ENCODE results near the gene TSACC. TPM values are rescaled to one million over a fixed set of nuclear protein-coding genes. Genes with fewer than 3 reads are reported as not detected.
A peak's percentile ranks its signal among the peaks of the same experiment; 100 is the strongest.

Gene TSACC
- polyA plus RNA-seq, 3 donors, result 0.67 TPM; not detected in 2

- peak overlapping the region in 1 of 7 donors; percentile 14 for H3K27ac Mint-ChIP-seq
- Histone ChIP-seq H3K36me3 (replicated peaks in 1 of 2; ENCODE audit: control insufficient read depth in 1 of 2, insufficient read depth in 2 of 2, low read length in 2 of 2) (no peaks in the 10 kb centered on the region), H3K9me3 (replicated peaks in 1 of 2; ENCODE audit: control insufficient read depth in 1 of 2, insufficient read depth in 1 of 2, low read length in 2 of 2) (no peaks in the 10 kb centered on the region), H3K27ac (ENCODE audit: low read depth in 1 of 2, low read length in 2 of 2) (no peak overlapping the region), H3K79me2 (ENCODE audit: insufficient read depth, low read length) (no peaks in the 10 kb centered on the region), H3K4me1 (ENCODE audit: control insufficient read depth in 1 of 2, insufficient read depth in 2 of 2, low read length in 2 of 2) (peaks cover 26 to 30% of the 10 kb centered on the region in 2 donors), H3K4me2 (replicated peaks; ENCODE audit: extremely low read depth, low read length, poor library complexity, severe bottlenecking) (no peak overlapping the region), H3K4me3 (replicated peaks in 1 of 3; ENCODE audit: low read depth in 2 of 3, low read length in 3 of 3) (no peak overlapping the region), H2AFZ (ENCODE audit: insufficient read depth, low read depth, low read length, poor library complexity, severe bottlenecking) (no peak overlapping the region), H3K9ac (ENCODE audit: insufficient read depth, low read length, poor library complexity, severe bottlenecking) (no peak overlapping the region), H3K27me3 (ENCODE audit: control insufficient read depth in 2 of 2, insufficient read depth in 2 of 2, low read length in 2 of 2) (no peaks in the 10 kb centered on the region), H4K20me1 (ENCODE audit: insufficient read depth, low read length) (no peaks in the 10 kb centered on the region)
- TF ChIP-seq CTCF (IDR thresholded peaks at IDR 0.05), result no peak
- peaks cover 23% of the 10 kb centered on the region for H3K4me1 Mint-ChIP-seq
- intact Hi-C loops (cut with micrococcal nuclease), result no loop called here
- peaks cover 0 to 11% (median 7%) of the 10 kb centered on the region in 3 donors for H3K27me3 Mint-ChIP-seq (ENCODE audit: low read depth in 3 of 3)
- 88% methylated on average over 4 of the region's 6 CpGs for WGBS (ENCODE audit: insufficient coverage)
- H3K4me3 Mint-ChIP-seq, result no peak overlapping the region
- DNase-seq, result no peak
- H3K9me3 Mint-ChIP-seq, result peaks cover 0 to 2% (median 0%) of the 10 kb centered on the region in 7 donors
- no peaks in the 10 kb centered on the region for H3K36me3 Mint-ChIP-seq
These were observed 40.2 kb downstream of the TSACC start for GRCh38 chr1:156378557-156378956.

GRCh38 chr1:156379420-156380165 lies 41.3 kb downstream of the TSACC start:
- no peak overlapping the region for H3K4me3 ChIP-seq (replicated peaks in 1 of 3; ENCODE audit: low read depth in 2 of 3, low read length in 3 of 3)
- intact Hi-C loops (cut with micrococcal nuclease), result loop anchor here in 1 of 2 donors (10.0 kb wide), 1 partner anchor 225 kb away; the partner anchor contains the start of gene GPATCH4
- no peak overlapping the region for H3K27ac ChIP-seq (ENCODE audit: low read depth in 1 of 2, low read length in 2 of 2)
- H3K27me3 Mint-ChIP-seq (ENCODE audit: low read depth in 3 of 3), result peaks cover 0 to 7% (median 7%) of the 10 kb centered on the region in 3 donors
- no peak overlapping the region for H3K4me2 ChIP-seq (replicated peaks; ENCODE audit: extremely low read depth, low read length, poor library complexity, severe bottlenecking)
- H3K36me3 ChIP-seq (replicated peaks in 1 of 2; ENCODE audit: control insufficient read depth in 1 of 2, insufficient read depth in 2 of 2, low read length in 2 of 2), result no peaks in the 10 kb centered on the region
- H3K4me3 Mint-ChIP-seq, result no peak overlapping the region
- H4K20me1 ChIP-seq (ENCODE audit: insufficient read depth, low read length), result no peaks in the 10 kb centered on the region
- no peak for TF ChIP-seq CTCF (IDR thresholded peaks at IDR 0.05)
- H3K27ac Mint-ChIP-seq, result no peak overlapping the region
- no peaks in the 10 kb centered on the region for H3K27me3 ChIP-seq (ENCODE audit: control insufficient read depth in 2 of 2, insufficient read depth in 2 of 2, low read length in 2 of 2)
- no peaks in the 10 kb centered on the region for H3K36me3 Mint-ChIP-seq
- H3K9me3 Mint-ChIP-seq, result peaks cover 0 to 5% (median 0%) of the 10 kb centered on the region in 7 donors
- no peak overlapping the region for H3K9ac ChIP-seq (ENCODE audit: insufficient read depth, low read length, poor library complexity, severe bottlenecking)
- H3K4me1 ChIP-seq (ENCODE audit: control insufficient read depth in 1 of 2, insufficient read depth in 2 of 2, low read length in 2 of 2), result peaks cover 35 to 38% of the 10 kb centered on the region in 2 donors
- H3K79me2 ChIP-seq (ENCODE audit: insufficient read depth, low read length), result no peaks in the 10 kb centered on the region
- WGBS (ENCODE audit: insufficient coverage), result 33% methylated on average over 1 of the region's 3 CpGs
- peaks cover 31% of the 10 kb centered on the region for H3K4me1 Mint-ChIP-seq
- no peak for DNase-seq
- no peaks in the 10 kb centered on the region for H3K9me3 ChIP-seq (replicated peaks in 1 of 2; ENCODE audit: control insufficient read depth in 1 of 2, insufficient read depth in 1 of 2, low read length in 2 of 2)
- H2AFZ ChIP-seq (ENCODE audit: insufficient read depth, low read depth, low read length, poor library complexity, severe bottlenecking), result no peak overlapping the region

Data from CD14-positive monocyte (primary cell).